ENCODE results near the gene SCYGR2. TPM values are rescaled to one million over a fixed set of nuclear protein-coding genes. Genes with fewer than 3 reads are reported as not detected.

The SCYGR2 gene
- total RNA-seq, 2 experiments from 2014 or later, result not detected

GRCh38 chr2:227595797-227596196 lies 2.9 kb upstream of the SCYGR2 start:
- no peak for DNase-seq
- Mint-ChIP-seq H3K27ac (no peak overlapping the region), H3K4me1 (peaks cover 9% of the 10 kb centered on the region), H3K36me3 (no peaks in the 10 kb centered on the region), H3K4me3 (no peak overlapping the region), H3K27me3 (peaks cover 52% of the 10 kb centered on the region), H3K9me3 (ENCODE audit: low read depth) (no peaks in the 10 kb centered on the region)
- CTCF ChIA-PET, result interaction anchor here (1.1 kb wide), 1 partner anchor 11 kb away, joined by 3 read pairs; no protein-coding TSS in a partner anchor
- ATAC-seq, result no peak

DNA sequence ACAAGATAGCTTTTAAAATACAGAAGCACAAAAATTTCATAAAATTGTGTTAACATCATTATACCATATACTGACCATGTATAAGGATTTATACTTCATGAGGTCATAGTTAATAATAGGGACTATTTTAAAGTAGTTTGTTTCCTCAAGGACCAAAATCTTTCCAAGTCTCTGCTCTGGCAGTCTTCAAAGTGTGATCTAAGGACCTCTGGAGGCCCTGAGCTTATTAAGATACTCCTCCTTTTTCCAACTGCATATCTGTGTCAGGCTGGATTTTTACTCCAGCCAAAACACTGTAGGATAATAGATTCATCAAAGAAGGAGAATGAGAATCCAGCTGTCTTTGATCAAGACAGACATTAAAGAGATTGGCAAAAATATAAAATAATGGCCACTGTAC lies 1.7 kb upstream of the SCYGR2 start:
- CTCF ChIA-PET, result interaction anchor here (1.1 kb wide), 1 partner anchor 9 kb away, joined by 3 read pairs; no protein-coding TSS in a partner anchor
- Mint-ChIP-seq H3K9me3 (ENCODE audit: low read depth) (no peaks in the 10 kb centered on the region), H3K36me3 (no peaks in the 10 kb centered on the region), H3K4me1 (peaks cover 9% of the 10 kb centered on the region), H3K27me3 (peaks cover 53% of the 10 kb centered on the region), H3K4me3 (no peak overlapping the region), H3K27ac (no peak overlapping the region)
- no peak for DNase-seq
- no peak for ATAC-seq

DNA sequence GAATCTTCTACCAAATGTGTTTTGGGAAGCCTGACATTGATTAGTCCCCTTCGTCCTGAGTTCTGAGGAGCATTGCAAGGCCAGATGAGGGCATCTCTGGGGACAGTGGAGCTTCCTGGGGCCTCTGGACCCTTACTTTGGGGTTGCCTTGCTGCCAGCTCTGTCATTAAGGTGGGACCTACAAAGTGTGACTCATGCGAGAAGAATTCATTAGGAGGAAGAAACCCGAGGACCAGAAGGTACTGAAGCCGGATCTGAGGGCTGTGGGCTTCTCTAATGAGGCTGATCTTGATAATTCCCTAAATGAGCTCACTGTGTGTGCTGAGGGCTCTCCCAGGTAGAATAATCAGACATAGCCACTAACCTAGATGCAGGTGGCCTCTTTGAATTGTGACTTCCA lies 695 bp upstream of the SCYGR2 start:
- H3K9me3 Mint-ChIP-seq (ENCODE audit: low read depth), result no peaks in the 10 kb centered on the region
- H3K4me1 Mint-ChIP-seq, result peaks cover 5% of the 10 kb centered on the region

GRCh38 chr2:227602358-227602757 lies 3.7 kb downstream of the SCYGR2 start:
- peaks cover 35% of the 10 kb centered on the region for H3K27me3 Mint-ChIP-seq
- CTCF ChIA-PET, result no interaction called here
- H3K4me1 Mint-ChIP-seq, result no peaks in the 10 kb centered on the region
- no peak overlapping the region for H3K27ac Mint-ChIP-seq
- H3K4me3 Mint-ChIP-seq, result no peak overlapping the region
- H3K9me3 Mint-ChIP-seq (ENCODE audit: low read depth), result no peaks in the 10 kb centered on the region
- ATAC-seq (no peak), DNase-seq (no peak)
- H3K36me3 Mint-ChIP-seq, result no peaks in the 10 kb centered on the region

More for the DNA sequence above, 695 bp upstream of the SCYGR2 start:
- CTCF ChIA-PET, result no interaction called here
- Mint-ChIP-seq H3K27me3 (peaks cover 43% of the 10 kb centered on the region), H3K27ac (no peak overlapping the region), H3K4me3 (no peak overlapping the region), H3K36me3 (no peaks in the 10 kb centered on the region)
- ATAC-seq (no peak), DNase-seq (no peak)

DNA sequence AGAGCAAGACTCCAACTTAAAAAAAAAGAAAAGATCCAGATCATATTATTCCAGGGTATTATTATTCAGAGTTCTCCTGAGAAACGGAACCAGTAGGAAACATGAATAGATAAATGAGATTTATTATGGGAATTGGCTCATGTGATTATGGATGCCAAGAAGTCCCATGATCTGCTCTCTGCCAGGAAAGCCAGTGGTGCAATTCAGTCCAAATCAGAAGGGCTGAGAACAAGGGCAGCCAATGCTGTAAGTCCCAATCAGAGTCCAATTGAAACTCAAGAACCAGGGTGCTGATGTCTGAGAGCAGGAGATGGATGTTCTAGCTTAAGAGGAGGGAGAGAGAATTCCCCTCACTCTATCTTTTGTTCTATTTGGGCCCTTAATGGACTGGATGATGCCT lies 7.8 kb downstream of the SCYGR2 start:
- ATAC-seq, result no peak
- CTCF ChIA-PET, result interaction anchor here (1.1 kb wide), 1 partner anchor 10 kb away, joined by 3 read pairs; no protein-coding TSS in a partner anchor

DNA sequence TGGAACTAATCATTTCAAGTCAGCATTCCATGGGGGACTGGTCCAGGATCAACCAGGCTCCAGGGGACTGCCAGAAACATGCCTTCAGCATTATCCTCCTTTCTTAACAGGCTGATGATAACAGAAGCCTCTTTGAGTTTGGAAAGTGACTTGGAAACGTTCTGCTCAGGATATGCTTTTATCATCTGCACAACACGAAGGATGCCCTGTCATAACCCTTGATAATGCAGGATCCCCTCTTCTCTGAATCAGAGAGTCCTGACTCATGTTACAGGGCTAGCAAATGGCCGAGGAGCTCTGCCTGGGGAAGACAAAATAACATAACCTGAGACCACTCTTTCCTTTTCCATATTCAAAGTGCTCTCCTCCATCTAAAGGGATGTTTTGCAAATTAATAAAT lies 9.2 kb downstream of the SCYGR2 start:
- H3K36me3 Mint-ChIP-seq, result no peaks in the 10 kb centered on the region
- no peak for DNase-seq
- H3K27ac Mint-ChIP-seq, result no peak overlapping the region
- no peak for ATAC-seq
- H3K27me3 Mint-ChIP-seq, result peaks cover 53% of the 10 kb centered on the region
- no peak overlapping the region for H3K4me3 Mint-ChIP-seq
- peaks cover 11% of the 10 kb centered on the region for H3K4me1 Mint-ChIP-seq
- CTCF ChIA-PET, result interaction anchor here (1.0 kb wide), 1 partner anchor 369 kb away, joined by 3 read pairs; no protein-coding TSS in a partner anchor
- no peaks in the 10 kb centered on the region for H3K9me3 Mint-ChIP-seq (ENCODE audit: low read depth)

More for the DNA sequence above, 7.8 kb downstream of the SCYGR2 start:
- Mint-ChIP-seq H3K9me3 (ENCODE audit: low read depth) (no peaks in the 10 kb centered on the region), H3K4me1 (peaks cover 11% of the 10 kb centered on the region), H3K36me3 (no peaks in the 10 kb centered on the region), H3K27me3 (peaks cover 44% of the 10 kb centered on the region), H3K4me3 (no peak overlapping the region), H3K27ac (no peak overlapping the region)
- no peak for DNase-seq

GRCh38 chr2:227608561-227609338 lies 10.1 kb downstream of the SCYGR2 start:
- Mint-ChIP-seq H3K27ac (no peak overlapping the region), H3K27me3 (peaks cover 61% of the 10 kb centered on the region), H3K9me3 (ENCODE audit: low read depth) (no peaks in the 10 kb centered on the region), H3K4me1 (peaks cover 11% of the 10 kb centered on the region), H3K4me3 (no peak overlapping the region), H3K36me3 (no peaks in the 10 kb centered on the region)
- DNase-seq (no peak), ATAC-seq (no peak)
- CTCF ChIA-PET, result interaction anchor here (1.0 kb wide), 1 partner anchor 370 kb away, joined by 3 read pairs; no protein-coding TSS in a partner anchor

GRCh38 chr2:227610123-227610522 lies 11.4 kb downstream of the SCYGR2 start:
- H3K4me3 Mint-ChIP-seq, result no peak overlapping the region
- DNase-seq, result no peak
- H3K9me3 Mint-ChIP-seq (ENCODE audit: low read depth), result no peaks in the 10 kb centered on the region
- CTCF ChIA-PET, result no interaction called here
- no peak overlapping the region for H3K27ac Mint-ChIP-seq
- no peaks in the 10 kb centered on the region for H3K36me3 Mint-ChIP-seq
- no peak for ATAC-seq
- peaks cover 11% of the 10 kb centered on the region for H3K4me1 Mint-ChIP-seq
- peaks cover 68% of the 10 kb centered on the region for H3K27me3 Mint-ChIP-seq

GRCh38 chr2:227612546-227613271 lies 14.0 kb downstream of the SCYGR2 start:
- no peak overlapping the region for H3K27ac Mint-ChIP-seq
- ATAC-seq (no peak), DNase-seq (no peak)
- no peaks in the 10 kb centered on the region for H3K36me3 Mint-ChIP-seq
- H3K9me3 Mint-ChIP-seq (ENCODE audit: low read depth), result no peaks in the 10 kb centered on the region
- CTCF ChIA-PET, result no interaction called here
- peaks cover 11% of the 10 kb centered on the region for H3K4me1 Mint-ChIP-seq
- peaks cover 62% of the 10 kb centered on the region for H3K27me3 Mint-ChIP-seq
- no peak overlapping the region for H3K4me3 Mint-ChIP-seq

GRCh38 chr2:227613272-227613660 lies 14.6 kb downstream of the SCYGR2 start:
- Mint-ChIP-seq H3K9me3 (ENCODE audit: low read depth) (no peaks in the 10 kb centered on the region), H3K4me1 (peaks cover 11% of the 10 kb centered on the region), H3K4me3 (no peak overlapping the region), H3K27ac (no peak overlapping the region), H3K36me3 (no peaks in the 10 kb centered on the region), H3K27me3 (peaks cover 64% of the 10 kb centered on the region)
- ATAC-seq (no peak), DNase-seq (no peak)
- CTCF ChIA-PET, result no interaction called here

- H3K9me3 Mint-ChIP-seq (ENCODE audit: low read depth), result no peaks in the 10 kb centered on the region
- peaks cover 3% of the 10 kb centered on the region for H3K4me1 Mint-ChIP-seq
- DNase-seq (no peak), ATAC-seq (no peak)
- H3K27me3 Mint-ChIP-seq, result peaks cover 60% of the 10 kb centered on the region
- H3K4me3 Mint-ChIP-seq, result no peak overlapping the region
- no peaks in the 10 kb centered on the region for H3K36me3 Mint-ChIP-seq
- CTCF ChIA-PET, result no interaction called here
- H3K27ac Mint-ChIP-seq, result no peak overlapping the region
These were observed 15.6 kb downstream of the SCYGR2 start for GRCh38 chr2:227614246-227614645.

GRCh38 chr2:227614740-227615139 lies 16.0 kb downstream of the SCYGR2 start, which contains the start of gene SCYGR3:
Gene SCYGR3, minus strand, starts transcription at chr2:227614840. Its CDS starts 0 bp downstream, at chr2:227614840.
- no peak within 1 kb of the TSS for H3K4me3 Mint-ChIP-seq
- H3K27ac Mint-ChIP-seq, result no peak within 1 kb of the TSS
- no peaks in the 10 kb centered on the region for H3K36me3 Mint-ChIP-seq
- CTCF ChIA-PET, result no interaction called here
- DNase-seq, result no peak
- H3K4me1 Mint-ChIP-seq, result peaks cover 3% of the 10 kb centered on the region
- ATAC-seq, result no peak
- H3K27me3 Mint-ChIP-seq, result peaks cover 57% of the 10 kb centered on the region
- no peaks in the 10 kb centered on the region for H3K9me3 Mint-ChIP-seq (ENCODE audit: low read depth)

DNA sequence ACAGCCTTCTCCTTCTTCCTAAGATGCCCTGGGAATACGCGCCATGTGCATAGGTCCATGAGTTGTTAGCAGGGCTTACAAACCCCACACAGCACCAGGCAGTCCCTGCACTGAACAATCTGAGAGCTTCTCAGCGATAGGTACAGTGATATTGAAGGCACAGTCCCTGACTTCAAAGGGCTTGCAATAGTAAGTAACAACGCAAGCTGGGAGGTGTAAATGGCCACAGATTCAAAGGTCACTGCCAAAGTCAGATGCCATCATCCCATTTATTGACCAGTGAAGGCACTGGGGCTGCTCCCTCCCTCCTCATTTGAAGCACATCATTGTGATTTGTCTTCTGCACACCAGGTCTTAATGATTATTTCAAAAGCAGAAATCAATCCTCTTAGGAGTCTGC lies 16.5 kb downstream of the SCYGR2 start:
- Mint-ChIP-seq H3K27ac (no peak overlapping the region), H3K4me3 (no peak overlapping the region), H3K27me3 (peaks cover 54% of the 10 kb centered on the region), H3K9me3 (ENCODE audit: low read depth) (no peaks in the 10 kb centered on the region), H3K36me3 (no peaks in the 10 kb centered on the region), H3K4me1 (peaks cover 2% of the 10 kb centered on the region)
- CTCF ChIA-PET, result no interaction called here
- DNase-seq, result no peak
- ATAC-seq, result no peak

DNA sequence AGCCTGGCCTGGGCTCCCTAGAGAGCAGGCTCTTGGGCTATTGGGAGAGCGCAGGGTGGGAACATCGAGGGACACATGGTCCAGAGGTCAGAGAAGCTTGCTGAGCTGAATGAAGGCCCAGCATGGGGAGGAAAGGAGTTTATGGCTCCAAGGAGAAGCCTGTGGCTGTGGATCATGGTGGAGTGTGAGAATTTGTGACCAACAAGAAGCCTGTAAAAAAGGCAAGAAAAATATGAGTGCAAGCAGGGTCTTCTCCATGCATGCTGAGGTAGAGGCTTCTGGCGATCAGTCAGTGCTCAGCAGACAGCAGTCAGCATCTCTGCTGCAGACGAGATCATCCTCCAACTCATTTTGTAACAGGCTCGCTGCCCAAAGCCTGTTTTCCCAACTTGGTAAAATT lies 17.2 kb downstream of the SCYGR2 start:
- H3K27me3 Mint-ChIP-seq, result peaks cover 51% of the 10 kb centered on the region
- no peak overlapping the region for H3K4me3 Mint-ChIP-seq
- H3K9me3 Mint-ChIP-seq (ENCODE audit: low read depth), result no peaks in the 10 kb centered on the region
- H3K27ac Mint-ChIP-seq, result no peak overlapping the region
- no peak for DNase-seq
- no peak for ATAC-seq
- no peaks in the 10 kb centered on the region for H3K36me3 Mint-ChIP-seq
- no peaks in the 10 kb centered on the region for H3K4me1 Mint-ChIP-seq
- CTCF ChIA-PET, result no interaction called here

Measured in activated CD8-positive, alpha-beta memory T cell treated with anti-CD3 and anti-CD28 coated beads, Interleukin-2, amount 10 ng/mL, durations not matched to agents 7 days and 5 days (primary cell).